Urinary bladder (tissue), 4 donors: ENCODE results near the gene SOX1. TPM values are rescaled to one million over a fixed set of nuclear protein-coding genes. Genes with fewer than 3 reads are reported as not detected.

Experiments
- DNase-seq: peaks from one replicate; pipeline ENCODE4 v3.0.0-alpha.2; 2015; ENCODE audit errors: extremely low spot score
- H3K27ac ChIP-seq: one replicate; pipeline ENCODE4 v1.5.1; 2013; ENCODE audit warnings: low read depth, mild to moderate bottlenecking, moderate library complexity
- H3K36me3 ChIP-seq: one replicate; pipeline ENCODE4 v1.6.1; 2013; ENCODE audit warnings: mild to moderate bottlenecking, moderate library complexity; ENCODE audit not compliant: insufficient read depth
- H3K4me1 ChIP-seq: one replicate; pipeline ENCODE4 v1.6.1; 2013; ENCODE audit warnings: mild to moderate bottlenecking, moderate library complexity; ENCODE audit not compliant: insufficient read depth
- H3K4me3 ChIP-seq: one replicate; pipeline ENCODE4 v1.5.1; 2013; ENCODE audit warnings: low read depth, low read length
- WGBS: extraction: QIAGEN DNeasy Blood & Tissue Kit; methylation state at CpG from one replicate; pipeline ENCODE4 v1.1.7; 2013; 5-methylcytosine and 5-hydroxymethylcytosine counted together
- polyA plus RNA-seq: library from polyadenylated mRNA; stranded (reverse); fragments of 200-250 nt; gene quantifications from one replicate; pipeline ENCODE4 v1.2.3, GENCODE V29; 2013
- total RNA-seq: library from RNA; depleted of rRNA; stranded (reverse); fragments of >200 nt; gene quantifications from one replicate; pipeline ENCODE4 v1.2.3, GENCODE V29; 2014
- donor health status: healthy with polysubstance abuse.
- donor health status: healthy.

The SOX1 gene
- total and polyA plus RNA-seq, 2 donors = not detected

- no peak for DNase-seq
- no peaks in the 10 kb centered on the region for H3K4me1 ChIP-seq
- WGBS = 2% methylated on average over 50 of the region's 50 CpGs
- H3K27ac ChIP-seq = no peak overlapping the region
- H3K4me3 ChIP-seq = no peak overlapping the region
- H3K36me3 ChIP-seq = no peaks in the 10 kb centered on the region
These were observed 11.7 kb upstream of the SOX1 start for GRCh38 chr13:112055036-112055914.

- no peaks in the 10 kb centered on the region for H3K36me3 ChIP-seq
- no peak overlapping the region for H3K4me3 ChIP-seq
- no peak overlapping the region for H3K27ac ChIP-seq
- WGBS = 2% methylated on average over 32 of the region's 32 CpGs
- no peak for DNase-seq
- no peaks in the 10 kb centered on the region for H3K4me1 ChIP-seq
These were observed 11.1 kb upstream of the SOX1 start for GRCh38 chr13:112055915-112056269.

- Histone ChIP-seq H3K4me3 (no peak overlapping the region), H3K36me3 (no peaks in the 10 kb centered on the region), H3K27ac (no peak overlapping the region), H3K4me1 (no peaks in the 10 kb centered on the region)
- DNase-seq = no peak
- 1% methylated on average over 32 of the region's 32 CpGs for WGBS
These were observed 10.6 kb upstream of the SOX1 start for GRCh38 chr13:112056284-112056727.

GRCh38 chr13:112056739-112057438 lies 10.1 kb upstream of the SOX1 start:
- Histone ChIP-seq H3K36me3 (no peaks in the 10 kb centered on the region), H3K4me1 (no peaks in the 10 kb centered on the region), H3K27ac (no peak overlapping the region), H3K4me3 (no peak overlapping the region)
- no peak for DNase-seq
- 2% methylated on average over 72 of the region's 72 CpGs for whole genome bisulfite sequencing

- 3% methylated on average over 25 of the region's 25 CpGs for WGBS
- Histone ChIP-seq H3K4me3 (no peak overlapping the region), H3K27ac (no peak overlapping the region), H3K36me3 (no peaks in the 10 kb centered on the region), H3K4me1 (no peaks in the 10 kb centered on the region)
- no peak for DNase-seq
These were observed 9.6 kb upstream of the SOX1 start for GRCh38 chr13:112057439-112057735.

GRCh38 chr13:112057736-112058518 lies 9.0 kb upstream of the SOX1 start:
- H3K36me3 ChIP-seq = no peaks in the 10 kb centered on the region
- no peaks in the 10 kb centered on the region for H3K4me1 ChIP-seq
- no peak for DNase-seq
- 2% methylated on average over 57 of the region's 57 CpGs for WGBS
- H3K4me3 ChIP-seq = no peak overlapping the region
- no peak overlapping the region for H3K27ac ChIP-seq

GRCh38 chr13:112058519-112058873 lies 8.5 kb upstream of the SOX1 start:
- H3K36me3 ChIP-seq = no peaks in the 10 kb centered on the region
- WGBS = 3% methylated on average over 11 of the region's 11 CpGs
- H3K4me1 ChIP-seq = no peaks in the 10 kb centered on the region
- no peak overlapping the region for H3K4me3 ChIP-seq
- DNase-seq = no peak
- no peak overlapping the region for H3K27ac ChIP-seq

- Histone ChIP-seq H3K4me1 (no peaks in the 10 kb centered on the region), H3K4me3 (no peak overlapping the region), H3K27ac (no peak overlapping the region), H3K36me3 (no peaks in the 10 kb centered on the region)
- WGBS = 4% methylated on average over 5 of the region's 5 CpGs
- DNase-seq = no peak
These were observed 8.0 kb upstream of the SOX1 start for GRCh38 chr13:112058941-112059340.

- Histone ChIP-seq H3K27ac (no peak overlapping the region), H3K4me3 (no peak overlapping the region), H3K4me1 (no peaks in the 10 kb centered on the region), H3K36me3 (no peaks in the 10 kb centered on the region)
- WGBS = 11% methylated on average over 15 of the region's 15 CpGs
- no peak for DNase-seq
These were observed 7.3 kb upstream of the SOX1 start for GRCh38 chr13:112059457-112060281.

- 11% methylated on average over 14 of the region's 14 CpGs for WGBS
- no peaks in the 10 kb centered on the region for H3K4me1 ChIP-seq
These were observed 6.6 kb upstream of the SOX1 start for GRCh38 chr13:112060282-112060830.

GRCh38 chr13:112060899-112061366 lies 6.0 kb upstream of the SOX1 start:
- under 1% methylated on average over 29 of the region's 29 CpGs for WGBS
- no peak for DNase-seq
- H3K36me3 ChIP-seq = no peaks in the 10 kb centered on the region
- H3K4me3 ChIP-seq = no peak overlapping the region
- H3K27ac ChIP-seq = no peak overlapping the region
- no peaks in the 10 kb centered on the region for H3K4me1 ChIP-seq

More at GRCh38 chr13:112060282-112060830, 6.6 kb upstream of the SOX1 start:
- Histone ChIP-seq H3K36me3 (no peaks in the 10 kb centered on the region), H3K4me3 (no peak overlapping the region), H3K27ac (no peak overlapping the region)
- no peak for DNase-seq

- DNase-seq = no peak
- Histone ChIP-seq H3K4me1 (no peaks in the 10 kb centered on the region), H3K4me3 (no peak overlapping the region), H3K36me3 (no peaks in the 10 kb centered on the region), H3K27ac (no peak overlapping the region)
- WGBS = 2% methylated on average over 52 of the region's 52 CpGs
These were observed 5.4 kb upstream of the SOX1 start for GRCh38 chr13:112061367-112062061.
